WTC11 (cell line): ENCODE results near the gene PRDM1. TPM values are rescaled to one million over a fixed set of nuclear protein-coding genes. Genes with fewer than 3 reads are reported as not detected.

Source experiments
- ATAC-seq: fragments of 200-7000 bp; cut with Tn5 transposase; 2 replicates; pipeline ENCODE4 v1.10.0; 2021; ENCODE audit warnings: mild to moderate bottlenecking, moderate library complexity
- CTCF ChIA-PET: fragments of 300-600 bp; sonication (Branson Sonifier 250); formaldehyde crosslinking; loops from one replicate; lab custom pipeline; 2021; ENCODE audit warnings: antibody characterized with exemption; lab: Charles Lee
- POLR2A ChIA-PET: fragments of 350-600 bp; sonication (Branson Sonifier 250); formaldehyde crosslinking; loops from one replicate; lab custom pipeline; 2021; ENCODE audit warnings: antibody characterized with exemption; lab: Charles Lee
- DNase-seq: peaks from one replicate; pipeline ENCODE4 v3.0.0; 2021; ENCODE audit warnings: low spot score
- H3K27ac Mint-ChIP-seq: 2 replicates; pipeline ENCODE4 v1.8.0; 2021; ENCODE audit warnings: mixed read lengths
- H3K27me3 Mint-ChIP-seq: 2 replicates; pipeline ENCODE4 v1.8.0; 2021; ENCODE audit warnings: low read depth, mild to moderate bottlenecking, moderate library complexity, mixed read lengths
- H3K36me3 Mint-ChIP-seq: 2 replicates; pipeline ENCODE4 v1.8.0; 2021; ENCODE audit warnings: mixed read lengths
- H3K4me1 Mint-ChIP-seq: 2 replicates; pipeline ENCODE4 v1.8.0; 2022; ENCODE audit warnings: mixed read lengths
- H3K4me3 Mint-ChIP-seq: 2 replicates; pipeline ENCODE4 v1.8.0; 2021; ENCODE audit warnings: mild to moderate bottlenecking, moderate library complexity, mixed read lengths
- H3K9me3 Mint-ChIP-seq: 2 replicates; pipeline ENCODE4 v1.8.0; 2021; ENCODE audit warnings: mixed read lengths
- ELF4 ChIP-seq: sonication (generic); formaldehyde crosslinking; IDR thresholded peaks from 2 replicates; pipeline ENCODE4 v1.8.1; 2022; ENCODE audit warnings: low read depth, mild to moderate bottlenecking, moderate library complexity, missing genetic modification reagents
- EMX1 ChIP-seq: fragments of 250-450 bp; sonication (Bioruptor Pico); IDR thresholded peaks from 2 replicates; pipeline ENCODE4 v1.8.0; 2021; ENCODE audit warnings: mild to moderate bottlenecking
- ERG ChIP-seq: fragments of 250-450 bp; sonication (Bioruptor Pico); IDR thresholded peaks from 2 replicates; pipeline ENCODE4 v1.8.0; 2021; ENCODE audit warnings: mild to moderate bottlenecking
- FOXJ3 ChIP-seq: sonication (generic); formaldehyde crosslinking; IDR thresholded peaks from 2 replicates; pipeline ENCODE4 v1.9.0; 2021; ENCODE audit warnings: missing genetic modification reagents, mild to moderate bottlenecking, borderline replicate concordance
- FOXP1 ChIP-seq: sonication (generic); formaldehyde crosslinking; IDR thresholded peaks from 2 replicates; pipeline ENCODE4 v1.8.0; 2022; ENCODE audit warnings: missing genetic modification reagents, mild to moderate bottlenecking, moderate library complexity, borderline replicate concordance
- HMGXB4 ChIP-seq: sonication (generic); formaldehyde crosslinking; IDR thresholded peaks from 2 replicates; pipeline ENCODE4 v1.8.1; 2023; ENCODE audit warnings: mild to moderate bottlenecking, moderate library complexity, missing genetic modification reagents
- MAX ChIP-seq: sonication (generic); formaldehyde crosslinking; IDR thresholded peaks from 2 replicates; pipeline ENCODE4 v1.8.0; 2022; ENCODE audit warnings: mild to moderate bottlenecking, missing genetic modification reagents
- NFYB ChIP-seq: sonication (generic); formaldehyde crosslinking; conservative IDR thresholded peaks from 2 replicates; pipeline ENCODE4 v1.8.0; 2022; ENCODE audit warnings: low read depth, missing genetic modification reagents
- TEAD1 ChIP-seq: sonication (generic); formaldehyde crosslinking; IDR thresholded peaks from 2 replicates; pipeline ENCODE4 v1.8.0; 2022; ENCODE audit warnings: mild to moderate bottlenecking, missing genetic modification reagents
- ZNF138 ChIP-seq: sonication (generic); formaldehyde crosslinking; conservative IDR thresholded peaks from 2 replicates; pipeline ENCODE4 v1.8.1; 2022; ENCODE audit warnings: mild to moderate bottlenecking, moderate library complexity, missing genetic modification reagents
- ZNF416 ChIP-seq: fragments of 250-450 bp; sonication (Bioruptor Pico); IDR thresholded peaks from 2 replicates; pipeline ENCODE4 v1.9.0; 2021; ENCODE audit warnings: mild to moderate bottlenecking, inconsistent platforms
- ZNF425 ChIP-seq: fragments of 250-450 bp; sonication (Bioruptor Pico); conservative IDR thresholded peaks from 2 replicates; pipeline ENCODE4 v1.9.0; 2021; ENCODE audit warnings: mild to moderate bottlenecking
- ZNF512 ChIP-seq: sonication (generic); formaldehyde crosslinking; IDR thresholded peaks from 2 replicates; pipeline ENCODE4 v1.8.1; 2022; ENCODE audit warnings: missing genetic modification reagents, borderline replicate concordance
- ZNF532 ChIP-seq: fragments of 250-450 bp; sonication (Bioruptor Pico); IDR thresholded peaks from 2 replicates; pipeline ENCODE4 v1.9.0; 2021; ENCODE audit warnings: mild to moderate bottlenecking, borderline replicate concordance
- total RNA-seq: library from RNA; stranded (reverse); gene quantifications from 3 replicates; pipeline ENCODE4 v1.2.3, GENCODE V29; 2021
- TF ChIP-seq, protein P1 (sequence below): fragments of 250-450 bp; sonication (Bioruptor Pico); IDR thresholded peaks from 2 replicates; pipeline ENCODE4 v1.9.0; 2021; ENCODE audit warnings: mild to moderate bottlenecking
- TF ChIP-seq, protein P2 (sequence below): fragments of 250-450 bp; sonication (Bioruptor Pico); IDR thresholded peaks from 2 replicates; pipeline ENCODE4 v1.9.0; 2021; ENCODE audit warnings: moderate library complexity, mild to moderate bottlenecking, inconsistent platforms, borderline replicate concordance
- TF ChIP-seq, protein P3 (sequence below): sonication (generic); formaldehyde crosslinking; IDR thresholded peaks from 2 replicates; pipeline ENCODE4 v1.8.0; 2022; ENCODE audit warnings: mild to moderate bottlenecking, missing genetic modification reagents

PRDM1 gene
- total RNA-seq, 1 experiment from 2014 or later = 1.8 TPM

DNA sequence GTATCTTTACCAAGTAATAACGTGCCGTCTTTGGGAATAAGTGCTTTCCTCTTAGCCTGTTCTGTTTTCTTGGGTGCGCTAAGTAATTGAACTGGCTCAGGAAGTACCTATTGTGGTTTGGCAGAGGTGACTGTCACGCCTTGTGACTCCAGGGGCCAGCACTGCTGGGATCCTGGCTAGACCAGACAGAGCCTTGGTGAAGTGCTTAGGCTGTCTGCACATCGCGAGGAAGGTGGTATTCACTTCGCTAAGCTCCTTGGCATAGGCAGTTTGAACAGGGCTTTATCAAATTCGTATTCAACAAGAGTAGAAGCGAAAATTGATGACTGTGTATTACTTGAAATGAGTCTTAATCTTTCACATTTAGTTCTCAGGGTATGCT, 17.6 kb downstream of the PRDM1 start:
- ChIA-PET POLR2A (no interaction called here), CTCF (no interaction called here)
- H3K27ac Mint-ChIP-seq = no peak overlapping the region
- H3K36me3 Mint-ChIP-seq = no peaks in the 10 kb centered on the region
- DNase-seq = no peak
- H3K4me3 Mint-ChIP-seq = no peak overlapping the region
- no peak for ATAC-seq
- TF ChIP-seq HMGXB4 (CRISPR knock-in tag) (no peak), TEAD1 (CRISPR knock-in tag) (no peak), EMX1 (no peak), ZNF416 (CRISPR knock-in tag) (no peak), ZNF532 (CRISPR knock-in tag) (no peak)
- TF ChIP-seq, protein P1, sequence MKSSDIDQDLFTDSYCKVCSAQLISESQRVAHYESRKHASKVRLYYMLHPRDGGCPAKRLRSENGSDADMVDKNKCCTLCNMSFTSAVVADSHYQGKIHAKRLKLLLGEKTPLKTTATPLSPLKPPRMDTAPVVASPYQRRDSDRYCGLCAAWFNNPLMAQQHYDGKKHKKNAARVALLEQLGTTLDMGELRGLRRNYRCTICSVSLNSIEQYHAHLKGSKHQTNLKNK = no peak
- H3K4me1 Mint-ChIP-seq = peaks cover 25% of the 10 kb centered on the region
- H3K9me3 Mint-ChIP-seq = no peaks in the 10 kb centered on the region
- peaks cover 18% of the 10 kb centered on the region for H3K27me3 Mint-ChIP-seq

GRCh38 chr6:106104476-106104875, 18.3 kb downstream of the PRDM1 start:
- CTCF ChIA-PET = no interaction called here
- no peak for TF ChIP-seq MAX (CRISPR knock-in tag)
- TF ChIP-seq ELF4 (CRISPR knock-in tag) = no peak
- TF ChIP-seq, protein P2, sequence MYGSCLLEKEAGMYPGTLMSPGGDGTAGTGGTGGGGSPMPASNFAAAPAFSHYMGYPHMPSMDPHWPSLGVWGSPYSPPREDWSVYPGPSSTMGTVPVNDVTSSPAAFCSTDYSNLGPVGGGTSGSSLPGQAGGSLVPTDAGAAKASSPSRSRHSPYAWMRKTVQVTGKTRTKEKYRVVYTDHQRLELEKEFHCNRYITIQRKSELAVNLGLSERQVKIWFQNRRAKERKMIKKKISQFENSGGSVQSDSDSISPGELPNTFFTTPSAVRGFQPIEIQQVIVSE (CRISPR knock-in tag) = no peak
- TF ChIP-seq ERG (CRISPR knock-in tag) = no peak
- no peak for TF ChIP-seq ZNF512
- TF ChIP-seq FOXJ3 (CRISPR knock-in tag) = no peak
- no peak for TF ChIP-seq ZNF425 (CRISPR knock-in tag)
- no peak for TF ChIP-seq FOXP1 (CRISPR knock-in tag)
- TF ChIP-seq HMGXB4 (CRISPR knock-in tag) = no peak
- TF ChIP-seq, protein P3, sequence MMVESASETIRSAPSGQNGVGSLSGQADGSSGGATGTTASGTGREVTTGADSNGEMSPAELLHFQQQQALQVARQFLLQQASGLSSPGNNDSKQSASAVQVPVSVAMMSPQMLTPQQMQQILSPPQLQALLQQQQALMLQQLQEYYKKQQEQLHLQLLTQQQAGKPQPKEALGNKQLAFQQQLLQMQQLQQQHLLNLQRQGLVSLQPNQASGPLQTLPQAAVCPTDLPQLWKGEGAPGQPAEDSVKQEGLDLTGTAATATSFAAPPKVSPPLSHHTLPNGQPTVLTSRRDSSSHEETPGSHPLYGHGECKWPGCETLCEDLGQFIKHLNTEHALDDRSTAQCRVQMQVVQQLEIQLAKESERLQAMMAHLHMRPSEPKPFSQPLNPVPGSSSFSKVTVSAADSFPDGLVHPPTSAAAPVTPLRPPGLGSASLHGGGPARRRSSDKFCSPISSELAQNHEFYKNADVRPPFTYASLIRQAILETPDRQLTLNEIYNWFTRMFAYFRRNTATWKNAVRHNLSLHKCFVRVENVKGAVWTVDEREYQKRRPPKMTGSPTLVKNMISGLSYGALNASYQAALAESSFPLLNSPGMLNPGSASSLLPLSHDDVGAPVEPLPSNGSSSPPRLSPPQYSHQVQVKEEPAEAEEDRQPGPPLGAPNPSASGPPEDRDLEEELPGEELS (CRISPR knock-in tag) = no peak
- TF ChIP-seq NFYB (CRISPR knock-in tag) = no peak
- no peak for TF ChIP-seq ZNF138

More at GRCh38 chr6:106104476-106104875, 18.3 kb downstream of the PRDM1 start:
- POLR2A ChIA-PET = no interaction called here
- H3K27me3 Mint-ChIP-seq = peaks cover 11% of the 10 kb centered on the region
- H3K4me1 Mint-ChIP-seq = peaks cover 18% of the 10 kb centered on the region
- no peaks in the 10 kb centered on the region for H3K36me3 Mint-ChIP-seq
- H3K9me3 Mint-ChIP-seq = no peaks in the 10 kb centered on the region
- no peak for ATAC-seq
- H3K27ac Mint-ChIP-seq = no peak overlapping the region
- DNase-seq = no peak
- H3K4me3 Mint-ChIP-seq = no peak overlapping the region
